Measurements from ENCODE around the gene OR6Y1.

OR6Y1 gene

GRCh38 chr1:158554352-158554751, at the start of gene OR6Y1:
Gene OR6Y1, minus strand, starts transcription at chr1:158554405. Its CDS starts 6,300 bp downstream, at chr1:158548105.
- no peak for DNase-seq (ENCODE audit: extremely low read depth in 1 of 2, low read depth in 1 of 2)

GRCh38 chr1:158600735-158601134, 46.5 kb upstream of the OR6Y1 start:
- no peak for DNase-seq (ENCODE audit: extremely low read depth in 1 of 2, low read depth in 1 of 2)

- DNase-seq (ENCODE audit: extremely low read depth in 1 of 2, low read depth in 1 of 2): no peak
Measured at GRCh38 chr1:158586942-158587341, 32.7 kb upstream of the OR6Y1 start.

GRCh38 chr1:158583962-158584361, 29.8 kb upstream of the OR6Y1 start:
- no peak for DNase-seq (ENCODE audit: extremely low read depth in 1 of 2, low read depth in 1 of 2)

GRCh38 chr1:158579733-158580132, 25.5 kb upstream of the OR6Y1 start, which contains the start of gene OR10X1:
Gene OR10X1, minus strand, starts transcription at chr1:158579899. Its CDS starts 0 bp downstream, at chr1:158579899.
- DNase-seq (ENCODE audit: extremely low read depth in 1 of 2, low read depth in 1 of 2): no peak

GRCh38 chr1:158577561-158577960, 23.4 kb upstream of the OR6Y1 start:
- DNase-seq (ENCODE audit: extremely low read depth in 1 of 2, low read depth in 1 of 2): no peak

GRCh38 chr1:158572226-158572625, 18.0 kb upstream of the OR6Y1 start:
- DNase-seq (ENCODE audit: extremely low read depth in 1 of 2, low read depth in 1 of 2): no peak

- DNase-seq (ENCODE audit: extremely low read depth in 1 of 2, low read depth in 1 of 2): no peak
Measured at GRCh38 chr1:158570480-158570879, 16.3 kb upstream of the OR6Y1 start, which contains the start of gene OR6P1. Gene OR6P1, minus strand, starts transcription at chr1:158570580. Its CDS starts 6,976 bp downstream, at chr1:158563604.

GRCh38 chr1:158564608-158565007, 10.4 kb upstream of the OR6Y1 start:
- DNase-seq (ENCODE audit: extremely low read depth in 1 of 2, low read depth in 1 of 2): no peak

GRCh38 chr1:158563853-158564252, 9.6 kb upstream of the OR6Y1 start:
- no peak for DNase-seq (ENCODE audit: extremely low read depth in 1 of 2, low read depth in 1 of 2)

GRCh38 chr1:158559696-158560095, 5.5 kb upstream of the OR6Y1 start:
- DNase-seq (ENCODE audit: extremely low read depth in 1 of 2, low read depth in 1 of 2): no peak

GRCh38 chr1:158552296-158552695, 1.9 kb downstream of the OR6Y1 start:
- no peak for DNase-seq (ENCODE audit: extremely low read depth in 1 of 2, low read depth in 1 of 2)

- no peak for DNase-seq (ENCODE audit: extremely low read depth in 1 of 2, low read depth in 1 of 2)
Measured at GRCh38 chr1:158547533-158547932, 6.7 kb downstream of the OR6Y1 start.

- no peak for DNase-seq (ENCODE audit: extremely low read depth in 1 of 2, low read depth in 1 of 2)
Measured at GRCh38 chr1:158537609-158538008, 16.6 kb downstream of the OR6Y1 start.

GRCh38 chr1:158534496-158534895, 19.7 kb downstream of the OR6Y1 start:
- DNase-seq (ENCODE audit: extremely low read depth in 1 of 2, low read depth in 1 of 2): no peak

GRCh38 chr1:158527190-158527815, 26.9 kb downstream of the OR6Y1 start:
- no peak for DNase-seq (ENCODE audit: extremely low read depth in 1 of 2, low read depth in 1 of 2)

GRCh38 chr1:158521666-158522058, 32.5 kb downstream of the OR6Y1 start:
- no peak for DNase-seq (ENCODE audit: extremely low read depth in 1 of 2, low read depth in 1 of 2)

- DNase-seq (ENCODE audit: extremely low read depth in 1 of 2, low read depth in 1 of 2): no peak
Measured at GRCh38 chr1:158520955-158521665, 33.1 kb downstream of the OR6Y1 start.

GRCh38 chr1:158520021-158520420, 34.2 kb downstream of the OR6Y1 start:
- DNase-seq (ENCODE audit: extremely low read depth in 1 of 2, low read depth in 1 of 2): no peak

GRCh38 chr1:158516966-158517365, 37.2 kb downstream of the OR6Y1 start:
- no peak for DNase-seq (ENCODE audit: extremely low read depth in 1 of 2, low read depth in 1 of 2)

- DNase-seq (ENCODE audit: extremely low read depth in 1 of 2, low read depth in 1 of 2): no peak
Measured at GRCh38 chr1:158509471-158510156, 44.6 kb downstream of the OR6Y1 start.

GRCh38 chr1:158507511-158507910, 46.7 kb downstream of the OR6Y1 start:
- DNase-seq (ENCODE audit: extremely low read depth in 1 of 2, low read depth in 1 of 2): no peak

Data from activated CD8-positive, alpha-beta memory T cell treated with anti-CD3 and anti-CD28 coated beads for 1 hour (primary cell).